Breast epithelium (tissue), 4 donors: Measurements from ENCODE around the gene PDSS1. TPM values are rescaled to one million over a fixed set of nuclear protein-coding genes. Genes with fewer than 3 reads are reported as not detected.

ENCODE experiments used
- DNase-seq, 2 donors: peaks; one replicate each; pipeline ENCODE4 v3.0.0-alpha.2; 2019; ENCODE audit warnings: low spot score in 2 of 2
- H3K27ac ChIP-seq, 2 donors: fragments of 200-600 bp; sonication (generic) in 1 of 2; one replicate each; pipeline ENCODE4 v1.5.1; 2016 to 2019; ENCODE audit warnings: mild to moderate bottlenecking in 1 of 2
- H3K27me3 ChIP-seq, 2 donors: fragments of 200-600 bp; sonication (generic) in 1 of 2; one replicate each; pipeline versions ENCODE4 v1.5.1 to v1.6.0; 2017 to 2019; ENCODE audit warnings: control low read depth in 1 of 2, mild to moderate bottlenecking in 1 of 2
- H3K36me3 ChIP-seq: fragments of 200-600 bp; one replicate; pipeline ENCODE4 v1.5.1; 2019
- H3K4me1 ChIP-seq, 2 donors: fragments of 200-600 bp; sonication (generic); one replicate each; pipeline ENCODE4 v1.5.1; 2016 to 2019; ENCODE audit warnings: control low read depth in 1 of 2
- H3K4me3 ChIP-seq, 3 donors: fragments of 200-600 bp; sonication (generic); 1 replicate in 2 of 3; 2 replicates in 1 of 3; pipeline ENCODE4 v1.5.1; 2016 to 2019; ENCODE audit warnings: mild to moderate bottlenecking in 3 of 3, moderate library complexity in 2 of 3
- H3K9me3 ChIP-seq, 2 donors: fragments of 200-600 bp; sonication (generic) in 1 of 2; one replicate each; pipeline ENCODE4 v1.5.1; 2016 to 2019; ENCODE audit warnings: control low read depth in 1 of 2
- CTCF ChIP-seq, 3 donors: fragments of 450-650 bp; IDR thresholded peaks; one replicate each; pipeline ENCODE4 v1.5.1; 2016 to 2017; ENCODE audit warnings: antibody characterized with exemption in 3 of 3, mild to moderate bottlenecking in 3 of 3, moderate library complexity in 3 of 3
- POLR2A ChIP-seq: fragments of 450-650 bp; IDR thresholded peaks from one replicate; pipeline ENCODE4 v1.6.1; 2016; ENCODE audit warnings: antibody characterized with exemption, mild to moderate bottlenecking, moderate library complexity
- POLR2AphosphoS5 ChIP-seq, 3 donors: sonication (generic); formaldehyde crosslinking; IDR thresholded peaks; one replicate each; pipeline ENCODE4 v1.6.1; 2017; ENCODE audit warnings: antibody characterized with exemption in 3 of 3
- intact Hi-C: fragments of 100-400 bp; cut with DNase I; formaldehyde crosslinking; loops from one replicate; pipeline ENCODE4 v1.15.1; 2023; ENCODE audit warnings: low total_unique reads
- total RNA-seq, 3 donors: library from RNA; depleted of rRNA; stranded (reverse); fragments of >200 nt; gene quantifications; one replicate each; pipeline ENCODE4 v1.1.0, GENCODE V29; 2016

The PDSS1 gene
- total RNA-seq, 3 donors from 2014 or later: 2.7 to 8.2 (median 7.8) TPM

- H3K27me3 ChIP-seq: no peaks in the 10 kb centered on the region
- no peaks in the 10 kb centered on the region for H3K36me3 ChIP-seq
- H3K4me1 ChIP-seq: no peaks in the 10 kb centered on the region
- TF ChIP-seq POLR2AphosphoS5 (IDR thresholded peaks at IDR 0.05) (no peak), POLR2A (no peak), CTCF (IDR thresholded peaks at IDR 0.05) (no peak)
- no peaks in the 10 kb centered on the region for H3K9me3 ChIP-seq
- H3K4me3 ChIP-seq: no peak overlapping the region
- DNase-seq: no peak
- H3K27ac ChIP-seq: no peak overlapping the region
- intact Hi-C loops: no loop called here
Measured at GRCh38 chr10:26746061-26746460, 48.6 kb downstream of the PDSS1 start.

GRCh38 chr10:26755443-26755903 is 58.0 kb downstream of the PDSS1 start:
- Histone ChIP-seq H3K36me3 (no peaks in the 10 kb centered on the region), H3K27me3 (no peaks in the 10 kb centered on the region), H3K27ac (no peak overlapping the region), H3K4me3 (no peak overlapping the region), H3K9me3 (no peaks in the 10 kb centered on the region), H3K4me1 (no peaks in the 10 kb centered on the region)
- TF ChIP-seq CTCF (IDR thresholded peaks at IDR 0.05) (no peak), POLR2A (no peak), POLR2AphosphoS5 (IDR thresholded peaks at IDR 0.05) (no peak)
- intact Hi-C loops: no loop called here
- no peak for DNase-seq

GRCh38 chr10:26759008-26759407 is 61.5 kb downstream of the PDSS1 start:
- Histone ChIP-seq H3K4me3 (no peak overlapping the region), H3K27ac (no peak overlapping the region), H3K4me1 (no peaks in the 10 kb centered on the region), H3K36me3 (no peaks in the 10 kb centered on the region), H3K9me3 (no peaks in the 10 kb centered on the region), H3K27me3 (no peaks in the 10 kb centered on the region)
- DNase-seq: no peak
- intact Hi-C loops: no loop called here
- no peak for TF ChIP-seq POLR2A
- no peak for TF ChIP-seq POLR2AphosphoS5 (IDR thresholded peaks at IDR 0.05)
- TF ChIP-seq CTCF (IDR thresholded peaks at IDR 0.05): no peak

GRCh38 chr10:26765549-26765948 is 68.0 kb downstream of the PDSS1 start:
- Histone ChIP-seq H3K27me3 (no peaks in the 10 kb centered on the region), H3K36me3 (no peaks in the 10 kb centered on the region), H3K9me3 (no peaks in the 10 kb centered on the region), H3K27ac (no peak overlapping the region), H3K4me1 (no peaks in the 10 kb centered on the region), H3K4me3 (no peak overlapping the region)
- TF ChIP-seq CTCF (IDR thresholded peaks at IDR 0.05) (no peak), POLR2A (no peak), POLR2AphosphoS5 (IDR thresholded peaks at IDR 0.05) (no peak)
- no peak for DNase-seq
- intact Hi-C loops: no loop called here

- no peaks in the 10 kb centered on the region for H3K36me3 ChIP-seq
- no peak for TF ChIP-seq CTCF (IDR thresholded peaks at IDR 0.05)
- no peak for TF ChIP-seq POLR2AphosphoS5 (IDR thresholded peaks at IDR 0.05)
- TF ChIP-seq POLR2A: no peak
Measured at GRCh38 chr10:26770069-26770468, 72.6 kb downstream of the PDSS1 start.

More at GRCh38 chr10:26770069-26770468, 72.6 kb downstream of the PDSS1 start:
- Histone ChIP-seq H3K4me1 (no peaks in the 10 kb centered on the region), H3K27ac (no peak overlapping the region), H3K4me3 (no peak overlapping the region), H3K9me3 (no peaks in the 10 kb centered on the region), H3K27me3 (no peaks in the 10 kb centered on the region)
- no peak for DNase-seq
- intact Hi-C loops: no loop called here
